ENCODE results near the gene ESM1. TPM values are rescaled to one million over a fixed set of nuclear protein-coding genes. Genes with fewer than 3 reads are reported as not detected.
"Not testable (repeated sequence)": the region's sequence is repeated elsewhere in the genome, so short reads cannot be mapped to it uniquely, and the experiment has no call there.

ESM1 gene, protein sequence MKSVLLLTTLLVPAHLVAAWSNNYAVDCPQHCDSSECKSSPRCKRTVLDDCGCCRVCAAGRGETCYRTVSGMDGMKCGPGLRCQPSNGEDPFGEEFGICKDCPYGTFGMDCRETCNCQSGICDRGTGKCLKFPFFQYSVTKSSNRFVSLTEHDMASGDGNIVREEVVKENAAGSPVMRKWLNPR
- 1 to 10 TPM; 3.9 to 9.9 (median 5.4) TPM for polyA plus RNA-seq (ENCODE audit: insufficient read depth in 1 of 5, insufficient read length in 5 of 5, low replicate concordance in 1 of 5)
- long read RNA-seq, donor 1, partial matches to known transcripts: 0 of 2 reads
- long read RNA-seq, donor 1, other reads (novel, unspliced or antisense): 0 of 2 reads
- long read RNA-seq, donor 2, partial matches to known transcripts: 0 of 1 reads
- long read RNA-seq, donor 2, other reads (novel, unspliced or antisense): 0 of 1 reads
- long read RNA-seq, donor 3, partial matches to known transcripts: 0 of 2 reads
- long read RNA-seq, donor 3, other reads (novel, unspliced or antisense): 0 of 2 reads
- long read RNA-seq, donor 4: 0 reads
- long read RNA-seq, donor 5, partial matches to known transcripts: 0 of 4 reads
- long read RNA-seq, donor 5, other reads (novel, unspliced or antisense): 0 of 4 reads
- long read RNA-seq, donor 6, partial matches to known transcripts: 0 of 1 reads
- long read RNA-seq, donor 6, other reads (novel, unspliced or antisense): 0 of 1 reads
- long read RNA-seq, donor 7: 0 reads
- long read RNA-seq, donor 8, partial matches to known transcripts: 0 of 1 reads
- long read RNA-seq, donor 8, other reads (novel, unspliced or antisense): 0 of 1 reads

DNA sequence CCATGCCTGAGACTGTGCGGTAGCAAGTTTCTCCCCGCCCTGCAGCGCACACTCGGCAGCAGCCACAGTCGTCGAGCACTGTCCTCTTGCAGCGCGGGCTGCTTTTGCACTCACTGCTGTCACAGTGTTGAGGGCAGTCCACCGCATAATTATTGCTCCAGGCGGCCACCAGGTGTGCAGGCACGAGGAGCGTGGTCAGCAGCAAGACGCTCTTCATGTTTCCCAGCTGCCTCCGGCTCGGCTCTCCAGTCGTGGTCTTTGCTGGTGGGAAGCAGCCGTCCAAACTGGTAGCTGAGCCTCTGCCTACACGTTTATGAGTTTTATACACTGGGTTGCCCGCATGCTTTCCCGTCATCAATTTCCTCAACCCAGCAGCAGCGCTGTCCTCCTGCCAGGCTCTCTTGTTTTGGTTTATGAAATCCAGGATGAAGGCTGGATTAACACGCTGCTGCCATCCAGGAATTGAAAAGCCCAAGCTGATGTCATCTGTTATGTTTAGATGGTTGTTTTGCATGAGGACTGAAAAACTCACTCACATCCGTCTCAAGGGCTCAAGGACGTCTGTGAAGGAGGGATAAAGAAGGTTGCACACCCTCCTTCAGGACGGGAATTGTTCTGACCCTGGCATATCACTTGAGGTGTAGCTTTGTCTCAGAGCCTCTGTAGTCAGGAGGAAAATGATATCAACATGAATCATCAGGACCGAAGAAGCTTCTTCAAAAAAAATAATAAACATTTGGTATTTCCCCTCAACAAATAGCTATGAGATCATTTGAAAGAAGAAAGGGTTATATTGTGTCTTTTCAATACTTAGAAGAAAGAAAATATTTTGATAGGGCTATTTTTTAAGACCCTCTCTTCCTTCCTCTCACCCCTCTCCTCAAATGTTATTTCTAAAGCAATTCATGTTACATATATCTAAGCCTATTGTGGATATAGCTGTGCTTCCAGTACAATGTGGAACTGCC, at the start of gene ESM1:
TSS of gene ESM1 (minus strand) at position 293 of the 968 bp plus-strand sequence. CDS start at position 217, 76 bp downstream.
- peak in 1 of 2 donors; percentile 8 for DNase-seq

- no peak for DNase-seq
These were observed 48.2 kb upstream of the ESM1 start for GRCh38 chr5:55033568-55033967.

- DNase-seq: no peak
These were observed 46.1 kb upstream of the ESM1 start for GRCh38 chr5:55031492-55031891.

- DNase-seq: no peak
These were observed 45.4 kb upstream of the ESM1 start for GRCh38 chr5:55030676-55031369.

DNA sequence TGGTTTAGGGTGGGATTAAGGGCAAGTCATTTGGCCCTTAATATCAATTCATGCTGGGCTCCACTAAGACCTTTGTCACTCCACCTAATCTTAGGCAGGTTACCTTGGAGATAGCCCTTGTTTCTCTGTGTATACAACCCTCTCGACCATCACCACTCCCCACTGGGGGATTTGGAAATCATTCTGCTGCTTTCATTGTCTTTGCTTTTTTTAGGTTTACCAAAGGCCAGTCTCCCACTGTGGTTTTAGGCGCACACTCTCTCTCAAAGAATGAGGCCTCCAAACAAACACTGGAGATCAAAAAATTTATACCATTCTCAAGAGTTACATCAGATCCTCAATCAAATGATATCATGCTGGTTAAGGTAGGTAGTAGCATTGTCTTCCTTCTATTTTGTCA, 44.8 kb upstream of the ESM1 start:
- no peak for DNase-seq

- DNase-seq: no peak
These were observed 42.2 kb upstream of the ESM1 start for GRCh38 chr5:55027595-55027994.

DNA sequence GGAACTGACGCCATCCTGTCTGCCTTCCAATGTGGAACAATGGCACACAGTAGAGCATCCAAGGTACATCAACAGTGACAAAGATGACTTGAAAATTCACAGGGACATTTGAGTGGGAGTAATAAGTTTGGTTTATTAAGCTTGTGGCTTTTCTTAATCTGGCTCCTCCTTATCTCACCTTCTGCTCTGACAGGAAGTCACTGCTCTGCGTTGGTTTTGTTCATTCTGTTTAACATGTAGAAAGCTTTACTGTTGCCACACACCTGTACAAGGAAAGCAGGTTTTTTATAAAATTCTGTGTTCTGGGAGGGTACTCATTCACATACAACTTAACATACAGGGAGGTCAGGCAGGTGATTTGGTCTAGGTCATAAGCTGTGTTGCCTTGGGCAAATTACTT, 37.1 kb upstream of the ESM1 start:
- DNase-seq: no peak

- no peak for DNase-seq
These were observed 36.4 kb upstream of the ESM1 start for GRCh38 chr5:55021821-55022220.

GRCh38 chr5:55021410-55021809, 36.0 kb upstream of the ESM1 start:
- no peak for DNase-seq

- DNase-seq: not testable (repeated sequence)
These were observed 24.8 kb upstream of the ESM1 start for GRCh38 chr5:55010149-55010548.

- no peak for DNase-seq
These were observed 19.3 kb upstream of the ESM1 start for GRCh38 chr5:55004729-55005128.

DNA sequence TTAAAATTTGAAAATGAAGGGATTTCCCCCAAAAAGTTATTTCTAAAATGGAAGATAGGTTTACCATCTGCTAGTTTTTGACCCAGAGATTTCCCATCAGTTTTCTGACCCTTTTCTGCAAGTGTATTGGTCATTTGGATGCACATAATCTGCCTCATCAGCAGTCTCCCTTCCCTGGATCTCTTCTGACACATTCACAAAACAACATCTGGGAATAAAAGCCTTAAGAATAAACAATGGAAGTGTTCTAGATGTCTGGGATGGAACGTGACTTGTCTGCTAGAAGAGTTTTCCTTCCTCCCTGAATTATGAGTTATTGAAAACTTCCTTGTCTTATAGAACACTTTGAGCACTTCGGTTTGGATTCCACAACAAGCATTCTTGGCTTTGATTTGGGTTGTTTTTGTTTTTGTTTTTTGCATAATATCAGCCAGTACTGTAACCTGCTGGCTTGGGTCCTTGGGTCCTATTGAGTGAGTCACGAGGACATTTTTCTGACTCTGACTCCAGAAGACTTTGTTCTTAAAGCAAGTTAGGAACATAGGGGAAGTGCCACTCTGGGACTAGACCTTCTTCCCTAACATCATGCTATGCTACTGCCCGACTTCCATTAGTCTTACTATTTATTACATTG, 18.2 kb upstream of the ESM1 start:
- no peak for DNase-seq

- DNase-seq: not testable (repeated sequence)
These were observed 16.8 kb upstream of the ESM1 start for GRCh38 chr5:55002166-55002565.

GRCh38 chr5:54997081-54997480, 11.7 kb upstream of the ESM1 start:
- DNase-seq: no peak

DNA sequence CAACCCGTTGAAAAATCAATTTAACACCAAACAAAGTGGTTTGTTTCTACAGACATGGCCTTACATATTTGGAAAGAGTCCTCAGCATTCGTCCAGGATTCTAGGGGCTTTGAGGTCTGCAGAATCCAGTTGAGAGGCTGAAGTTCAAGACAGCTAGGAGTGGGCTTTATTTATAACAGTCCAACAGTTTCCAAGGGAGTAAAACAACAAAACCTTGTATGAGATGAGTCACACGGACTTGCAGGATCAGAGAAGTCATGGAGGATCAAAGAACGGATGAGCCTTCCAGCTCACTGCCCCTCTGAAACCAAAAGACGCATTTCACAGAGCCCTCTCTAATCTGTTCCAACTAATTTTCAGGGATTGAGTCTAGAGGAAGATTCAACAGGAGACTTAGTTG, 11.1 kb upstream of the ESM1 start:
- DNase-seq: no peak

- DNase-seq: no peak
These were observed 9.8 kb upstream of the ESM1 start for GRCh38 chr5:54995168-54995567.

GRCh38 chr5:54994628-54995027, 9.2 kb upstream of the ESM1 start:
- no peak for DNase-seq

DNA sequence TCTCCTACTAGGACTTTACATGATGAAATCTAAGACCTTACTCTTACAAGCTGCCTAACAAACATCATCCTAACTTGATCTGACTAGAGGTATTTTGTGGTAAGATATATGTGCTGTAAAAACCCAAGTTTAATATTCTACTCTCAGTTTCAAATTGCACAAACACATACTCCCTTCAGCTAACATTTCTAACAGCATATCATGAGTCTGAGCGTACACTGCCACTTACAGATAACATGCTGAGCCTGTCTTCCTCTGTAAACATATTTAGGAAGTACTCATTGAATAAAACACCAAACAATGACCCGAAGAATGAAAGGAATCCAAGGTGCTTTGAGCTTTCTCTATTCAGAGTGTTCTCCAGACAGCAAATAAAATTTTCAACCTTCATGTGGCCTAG, 7.9 kb upstream of the ESM1 start:
- DNase-seq: no peak

DNA sequence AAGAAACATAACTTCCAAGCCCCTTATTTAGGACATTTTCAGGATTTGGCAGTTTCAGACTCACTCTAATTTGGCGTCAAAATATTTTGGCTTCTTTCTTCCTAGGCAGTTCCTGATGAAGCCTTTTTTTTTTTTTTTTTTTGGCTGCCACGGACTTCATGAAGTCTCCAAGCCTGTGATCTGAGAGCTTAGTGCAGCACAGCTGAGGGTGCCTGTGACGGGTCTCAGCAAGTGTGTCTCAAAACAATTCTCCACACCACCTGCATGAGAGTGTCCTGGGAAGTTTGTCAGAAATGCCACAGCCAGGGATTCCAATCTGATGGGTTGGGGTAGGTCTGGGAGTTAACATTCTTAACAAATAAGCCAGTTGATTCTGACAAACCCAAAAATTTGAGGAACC, 6.0 kb upstream of the ESM1 start:
- DNase-seq: no peak

DNA sequence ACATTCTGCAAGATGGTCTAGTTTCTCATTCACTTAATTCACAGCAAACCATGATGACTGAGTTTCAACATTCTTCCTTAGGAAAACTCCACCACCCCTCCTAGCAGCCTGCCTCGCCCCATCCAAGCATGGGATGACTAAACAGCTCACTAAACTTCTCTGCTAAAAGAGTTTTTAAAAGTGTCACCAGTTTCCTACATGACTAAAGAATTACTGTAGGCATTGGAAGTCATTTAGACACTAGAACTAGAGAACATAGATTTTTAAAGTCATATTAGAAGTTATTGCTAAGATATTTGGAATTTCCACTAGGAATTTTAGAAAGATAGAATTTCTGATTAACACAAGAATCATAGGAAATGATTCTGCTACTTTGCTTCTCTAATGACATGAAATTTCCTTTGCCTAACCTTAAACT, 5.5 kb upstream of the ESM1 start:
- no peak for DNase-seq

DNA sequence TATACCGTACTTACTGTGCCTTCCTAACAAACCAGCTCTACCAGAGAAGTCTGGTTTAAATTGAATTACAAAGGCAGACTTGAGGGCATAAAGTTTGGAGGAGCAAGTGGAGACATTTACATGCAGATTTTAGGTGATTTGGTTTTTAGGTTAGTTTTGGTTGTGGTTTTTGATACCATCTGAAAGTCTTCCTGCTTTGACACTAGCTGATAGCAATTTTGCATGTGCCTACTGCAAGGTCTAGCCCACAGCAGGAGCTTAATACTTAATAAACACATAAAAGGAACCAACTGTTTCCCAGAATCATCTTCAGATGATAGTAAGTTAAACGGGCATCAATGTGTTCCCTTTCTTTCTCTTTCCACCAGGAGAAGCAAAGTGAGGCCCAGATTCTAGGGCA, 3.4 kb upstream of the ESM1 start:
- DNase-seq: no peak

Measured in right lung (tissue), 10 donors.